Measurements from ENCODE around the gene PKP1. TPM values are rescaled to one million over a fixed set of nuclear protein-coding genes. Genes with fewer than 3 reads are reported as not detected.

PKP1 gene
- total and polyA plus RNA-seq, 2 experiments from 2014 or later, result 0.19 to 0.83 TPM

DNA sequence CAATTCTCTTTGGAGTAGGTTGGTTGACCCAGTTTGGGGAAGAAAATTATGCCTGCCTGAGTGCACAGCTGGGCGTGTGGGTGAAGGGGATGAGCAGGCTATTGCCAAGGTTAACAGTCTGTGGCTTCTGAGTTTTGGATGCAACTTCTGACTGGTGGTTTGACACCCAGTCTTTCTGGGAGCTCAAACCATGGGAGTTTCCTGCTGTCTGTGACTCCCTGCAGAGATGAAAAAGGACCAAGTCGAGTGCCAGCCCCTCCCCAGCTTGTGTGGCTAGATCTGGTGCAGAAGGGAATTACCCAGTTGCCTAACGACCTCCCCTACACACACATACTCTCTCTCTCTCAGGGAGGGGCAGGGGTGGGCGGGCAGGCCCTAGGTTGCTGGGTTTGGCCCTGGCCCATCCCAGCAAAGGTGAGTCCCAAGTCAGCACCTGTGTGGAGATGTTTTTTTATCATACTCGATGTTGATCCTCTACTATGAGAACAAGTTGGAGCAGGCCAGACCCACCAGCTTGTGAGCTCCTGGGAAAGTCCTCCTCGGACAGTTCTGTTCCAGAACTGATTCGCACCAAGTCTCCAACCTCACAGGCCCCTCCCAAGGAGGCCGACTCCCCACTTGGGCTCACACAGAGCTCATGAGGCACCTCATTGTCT, 28.2 kb downstream of the PKP1 start (continued):
- TF ChIP-seq ZNF462 (CRISPR knock-in tag; IDR thresholded peaks at IDR 0.05) (no peak), STAT1 (IDR thresholded peaks at IDR 0.05; ENCODE audit: unreplicated experiment) (no peak), EZH2 (IDR thresholded peaks at IDR 0.05; ENCODE audit: low read depth, unreplicated experiment) (no peak), ZNF331 (CRISPR knock-in tag; IDR thresholded peaks at IDR 0.05; ENCODE audit: low read depth) (no peak)

DNA sequence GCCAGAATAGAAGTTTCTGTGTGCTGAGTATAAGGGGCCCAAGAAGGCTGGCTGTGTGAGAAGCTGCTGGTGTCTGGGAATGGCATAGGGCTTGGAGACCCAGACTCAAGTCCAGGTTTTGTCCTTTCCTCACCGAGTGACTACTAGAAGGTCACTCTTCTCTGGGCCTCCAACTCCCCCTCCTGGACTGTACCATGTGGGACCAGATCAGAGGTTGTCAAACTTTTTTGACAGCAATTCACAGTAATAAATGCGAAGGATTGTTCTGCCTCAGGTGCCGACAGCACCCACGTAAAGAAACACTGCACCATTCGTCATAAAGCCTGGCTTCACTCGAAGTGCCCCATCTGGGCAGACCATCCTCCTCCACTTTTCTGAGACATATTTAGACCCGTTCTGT, 29.0 kb downstream of the PKP1 start:
- H3K4me3 ChIP-seq, result no peak overlapping the region
- no peak overlapping the region for H3K4me2 ChIP-seq
- Mint-ChIP-seq H3K4me3 (no peak overlapping the region), H3K27me3 (ENCODE audit: insufficient read depth, low read depth, poor library complexity) (peaks cover 8% of the 10 kb centered on the region), H3K27ac (no peak overlapping the region), H3K36me3 (ENCODE audit: low read depth) (no peaks in the 10 kb centered on the region), H3K9me3 (no peaks in the 10 kb centered on the region), H3K4me1 (peaks cover 16% of the 10 kb centered on the region; the same call in 2 of the 3 replicates)
- H3K36me3 ChIP-seq (ENCODE audit: insufficient read depth), result no peaks in the 10 kb centered on the region
- no peaks in the 10 kb centered on the region for H3K27me3 ChIP-seq (ENCODE audit: insufficient read depth)
- no peaks in the 10 kb centered on the region for H4K20me1 ChIP-seq (replicated peaks; ENCODE audit: insufficient read depth)
- H3K27ac ChIP-seq (ENCODE audit: low read depth), result no peak overlapping the region
- TF ChIP-seq ZNF331 (CRISPR knock-in tag; IDR thresholded peaks at IDR 0.05; ENCODE audit: low read depth) (no peak), ZNF114 (CRISPR knock-in tag; IDR thresholded peaks at IDR 0.05) (no peak)
- TF ChIP-seq, protein P1, sequence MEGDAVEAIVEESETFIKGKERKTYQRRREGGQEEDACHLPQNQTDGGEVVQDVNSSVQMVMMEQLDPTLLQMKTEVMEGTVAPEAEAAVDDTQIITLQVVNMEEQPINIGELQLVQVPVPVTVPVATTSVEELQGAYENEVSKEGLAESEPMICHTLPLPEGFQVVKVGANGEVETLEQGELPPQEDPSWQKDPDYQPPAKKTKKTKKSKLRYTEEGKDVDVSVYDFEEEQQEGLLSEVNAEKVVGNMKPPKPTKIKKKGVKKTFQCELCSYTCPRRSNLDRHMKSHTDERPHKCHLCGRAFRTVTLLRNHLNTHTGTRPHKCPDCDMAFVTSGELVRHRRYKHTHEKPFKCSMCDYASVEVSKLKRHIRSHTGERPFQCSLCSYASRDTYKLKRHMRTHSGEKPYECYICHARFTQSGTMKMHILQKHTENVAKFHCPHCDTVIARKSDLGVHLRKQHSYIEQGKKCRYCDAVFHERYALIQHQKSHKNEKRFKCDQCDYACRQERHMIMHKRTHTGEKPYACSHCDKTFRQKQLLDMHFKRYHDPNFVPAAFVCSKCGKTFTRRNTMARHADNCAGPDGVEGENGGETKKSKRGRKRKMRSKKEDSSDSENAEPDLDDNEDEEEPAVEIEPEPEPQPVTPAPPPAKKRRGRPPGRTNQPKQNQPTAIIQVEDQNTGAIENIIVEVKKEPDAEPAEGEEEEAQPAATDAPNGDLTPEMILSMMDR (conservative IDR thresholded peaks at IDR 0.05; ENCODE audit: low read depth in 2 of 2), result 0 out of 4 replicates have a peak, but pooled peaks of 1 of the 2 experiments have one; percentile 2
- 0 out of 2 replicates have a peak, but pooled peaks cover 6% of the 10 kb centered on the region for H3K9me2 ChIP-seq (ENCODE audit: insufficient read depth)
- H2AFZ ChIP-seq, result no peak overlapping the region
- no peaks in the 10 kb centered on the region for H3K4me1 ChIP-seq (ENCODE audit: insufficient read depth)
- no peaks in the 10 kb centered on the region for H3K79me2 ChIP-seq (replicated peaks; ENCODE audit: insufficient read depth)
- DNase-seq (ENCODE audit: low spot score) (no peak), ATAC-seq (no peak)
- H3F3A ChIP-seq (replicated peaks; ENCODE audit: low read depth), result no peaks in the 10 kb centered on the region
